Loucy (cell line): ENCODE measurements around the gene EVC.
"Not testable (repeated sequence)": the region's sequence is repeated elsewhere in the genome, so short reads cannot be mapped to it uniquely, and the experiment has no call there.

Source experiments
- CTCF ChIP-seq: fragments of 200-600 bp; sonication (generic); conservative IDR thresholded peaks from 2 replicates; pipeline ENCODE4 v1.5.1; 2014; ENCODE audit warnings: mild to moderate bottlenecking, antibody characterized with exemption, low read length
- EZH2phosphoT487 ChIP-seq: fragments of 200-600 bp; IDR thresholded peaks from 2 replicates; pipeline ENCODE4 v1.6.1; 2018; ENCODE audit warnings: antibody characterized with exemption, mild to moderate bottlenecking, moderate library complexity, borderline replicate concordance

- not testable (repeated sequence) for TF ChIP-seq CTCF, EZH2phosphoT487
Measured at GRCh38 chr4:5728412-5728811, 17.4 kb downstream of the EVC start.
